Cardiac fibroblast (primary cell): ENCODE measurements around the gene ADAM12.

Experiments used
- DNase-seq, 2 donors: peaks; one replicate each; pipeline versions ENCODE4 v3.0.0 to v3.0.0-alpha.2; 2010; ENCODE audit warnings: low read depth in 2 of 2
- H3K4me3 ChIP-seq, 2 donors: replicated peaks in 1 of 2; 1 replicate in 1 of 2; 2 replicates in 1 of 2; pipeline ENCODE4 v1.5.1; 2011; ENCODE audit warnings: low read depth in 2 of 2, low read length in 2 of 2, mild to moderate bottlenecking in 2 of 2, moderate library complexity in 1 of 2
- CTCF ChIP-seq: IDR thresholded peaks from one replicate; pipeline ENCODE4 v1.5.1; 2011; ENCODE audit warnings: low read depth, mild to moderate bottlenecking, low read length, inconsistent platforms

The ADAM12 gene

DNA sequence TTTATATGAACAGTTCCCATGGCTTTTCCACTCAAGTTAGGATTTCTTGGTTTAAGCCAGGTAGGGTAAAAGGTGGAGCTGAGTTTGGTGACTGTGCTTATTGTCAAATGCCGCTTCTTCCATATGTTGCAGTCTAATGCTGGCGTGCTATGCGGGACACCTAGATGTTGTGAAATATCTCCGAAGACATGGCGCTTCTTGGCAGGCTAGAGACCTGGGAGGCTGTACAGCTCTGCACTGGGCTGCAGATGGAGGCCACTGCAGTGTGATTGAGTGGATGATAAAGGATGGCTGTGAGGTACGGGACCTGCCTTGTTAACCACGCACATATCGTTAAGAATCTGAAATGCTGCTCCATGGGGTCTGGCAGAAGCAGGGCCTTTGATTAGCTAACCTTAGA is 383.5 kb downstream of the ADAM12 start:
- no peak for DNase-seq
- no peak for TF ChIP-seq CTCF
- H3K4me3 ChIP-seq = no peak overlapping the region

DNA sequence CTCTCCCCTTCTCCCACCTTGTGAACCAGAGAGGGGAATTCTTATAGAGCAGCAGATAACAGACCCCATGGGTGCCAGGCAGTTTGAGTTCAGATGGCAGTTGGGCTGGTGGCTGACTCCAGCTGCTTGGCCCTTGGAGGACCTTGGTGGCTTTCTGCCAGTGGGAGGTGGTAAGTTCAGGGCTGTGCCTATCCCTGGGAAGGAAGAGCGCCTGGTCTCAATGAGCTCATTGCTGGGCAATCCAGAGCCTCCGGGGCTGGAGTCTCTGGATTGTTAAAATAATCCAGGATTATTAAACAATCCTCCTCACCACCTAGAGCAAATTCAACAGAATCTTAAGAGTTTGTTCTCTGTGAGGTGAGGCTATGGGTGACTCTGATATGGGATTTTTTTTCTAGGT is 386.7 kb downstream of the ADAM12 start:
- H3K4me3 ChIP-seq = no peak overlapping the region
- peak; percentile 20 to 43 for DNase-seq
- TF ChIP-seq CTCF = no peak

DNA sequence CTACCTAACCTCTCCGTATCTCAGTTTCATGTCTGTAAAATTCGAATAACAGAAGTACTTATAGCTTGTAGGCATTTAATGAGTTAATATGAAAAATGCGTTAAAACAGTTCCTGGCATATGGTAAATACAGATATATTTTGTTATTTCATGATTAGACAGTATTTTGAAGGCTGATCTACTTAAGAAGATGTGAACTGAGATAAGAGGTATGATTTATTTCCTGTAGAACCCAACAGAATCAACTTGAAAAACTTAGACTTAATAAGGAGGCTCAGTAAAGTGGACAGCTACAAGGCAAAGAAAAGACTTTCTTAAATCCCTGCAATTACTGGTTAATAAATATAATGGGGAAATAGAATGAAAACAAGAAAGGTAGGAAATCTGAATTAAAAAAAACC is 388.6 kb downstream of the ADAM12 start:
- no peak for TF ChIP-seq CTCF
- DNase-seq = no peak
- H3K4me3 ChIP-seq = no peak overlapping the region

GRCh38 chr10:125997586-125997985 is 390.7 kb downstream of the ADAM12 start:
- no peak for TF ChIP-seq CTCF
- no peak overlapping the region for H3K4me3 ChIP-seq
- no peak for DNase-seq

GRCh38 chr10:125995726-125996304 is 392.5 kb downstream of the ADAM12 start:
- no peak overlapping the region for H3K4me3 ChIP-seq
- no peak for DNase-seq
- TF ChIP-seq CTCF = no peak

- TF ChIP-seq CTCF = no peak
- DNase-seq = no peak
- H3K4me3 ChIP-seq = no peak overlapping the region
These were observed 393.7 kb downstream of the ADAM12 start for GRCh38 chr10:125994601-125995000.

- DNase-seq = no peak
- H3K4me3 ChIP-seq = no peak overlapping the region
- no peak for TF ChIP-seq CTCF
These were observed 396.0 kb downstream of the ADAM12 start for GRCh38 chr10:125992254-125992653.
